KMS-11 (cell line): ENCODE results near the gene YARS2.
A peak's percentile ranks its signal among the peaks of the same experiment; 100 is the strongest.

ENCODE experiments used
- H2AFZ ChIP-seq: fragments of 200-600 bp; sonication (generic); 2 replicates; pipeline ENCODE4 v1.6.1; 2016; ENCODE audit warnings: antibody characterized with exemption, mixed run types, low read depth
- H3K27ac ChIP-seq: fragments of 200-600 bp; sonication (generic); 2 replicates; pipeline ENCODE4 v1.6.1; 2016; ENCODE audit warnings: mild to moderate bottlenecking, mixed run types
- H3K27me3 ChIP-seq: fragments of 200-600 bp; sonication (generic); 2 replicates; pipeline ENCODE4 v1.6.1; 2017; ENCODE audit warnings: mild to moderate bottlenecking, low read depth, mixed run types, moderate library complexity; ENCODE audit not compliant: insufficient read depth
- H3K36me3 ChIP-seq: fragments of 200-600 bp; sonication (generic); 2 replicates; pipeline ENCODE4 v1.6.1; 2017; ENCODE audit warnings: mild to moderate bottlenecking, mixed run types; ENCODE audit not compliant: insufficient read depth
- H3K4me1 ChIP-seq: fragments of 200-600 bp; sonication (generic); 2 replicates; pipeline ENCODE4 v1.6.1; 2016; ENCODE audit warnings: mild to moderate bottlenecking, low read depth, mixed run types; ENCODE audit not compliant: poor library complexity, severe bottlenecking
- H3K4me2 ChIP-seq: fragments of 200-600 bp; sonication (generic); 2 replicates; pipeline ENCODE4 v1.7.0; 2016; ENCODE audit warnings: mild to moderate bottlenecking, mixed run types
- H3K4me3 ChIP-seq: fragments of 200-600 bp; sonication (generic); IDR thresholded peaks from 2 replicates; pipeline ENCODE4 v1.6.1; 2017; ENCODE audit warnings: low read depth, low read length, mixed read lengths; ENCODE audit not compliant: insufficient read depth
- H3K79me2 ChIP-seq: fragments of 200-600 bp; sonication (generic); 2 replicates; pipeline ENCODE4 v1.6.1; 2016; ENCODE audit warnings: low read depth, mixed run types; ENCODE audit not compliant: insufficient read depth
- H3K9ac ChIP-seq: fragments of 200-600 bp; sonication (generic); 2 replicates; pipeline ENCODE4 v1.6.1; 2016; ENCODE audit warnings: mild to moderate bottlenecking, mixed run types
- H4K20me1 ChIP-seq: fragments of 200-600 bp; sonication (generic); 2 replicates; pipeline ENCODE4 v1.6.1; 2016; ENCODE audit warnings: mild to moderate bottlenecking, mixed run types; ENCODE audit not compliant: insufficient read depth
- TF ChIP-seq, protein P1 (sequence below): fragments of 200-600 bp; sonication (generic); conservative IDR thresholded peaks from 2 replicates; pipeline ENCODE4 v1.6.1; 2017; ENCODE audit warnings: low read depth, mild to moderate bottlenecking, antibody characterized with exemption, low read length, moderate library complexity, mixed read lengths

The YARS2 gene

DNA sequence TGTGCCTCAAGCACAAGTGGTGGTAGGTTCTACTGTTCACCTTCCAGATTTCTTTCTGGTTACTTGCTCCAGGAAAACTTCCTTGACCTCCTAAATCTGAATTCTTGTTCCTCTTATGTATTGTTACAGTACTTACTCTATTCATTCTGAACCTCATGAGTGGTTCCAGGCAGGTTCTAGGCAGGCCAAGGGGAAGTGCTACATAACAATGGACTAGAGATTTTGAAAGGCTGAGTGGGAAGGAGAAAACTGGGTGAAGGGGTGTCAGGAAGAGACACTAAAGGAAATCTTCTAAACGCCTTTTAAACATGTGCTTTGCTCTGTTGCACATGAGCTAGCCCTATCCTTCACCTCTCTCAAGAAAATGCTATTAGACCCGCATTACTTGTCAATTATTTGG lies 1.6 kb downstream of the YARS2 start:
- Histone ChIP-seq H3K4me3 (no peak overlapping the region), H3K27ac (no peak overlapping the region; the same call in 1 of the 2 replicates), H2AFZ (no peak overlapping the region), H4K20me1 (no peaks in the 10 kb centered on the region), H3K4me2 (peak overlapping the region; percentile 97), H3K36me3 (no peaks in the 10 kb centered on the region; the same call in 1 of the 2 replicates), H3K4me1 (peaks cover 22% of the 10 kb centered on the region), H3K27me3 (no peaks in the 10 kb centered on the region), H3K79me2 (peaks cover 16% of the 10 kb centered on the region; the same call in 1 of the 2 replicates), H3K9ac (0 out of 2 replicates have a peak overlapping the region, but pooled peaks have one; percentile 96)
- TF ChIP-seq, protein P1, sequence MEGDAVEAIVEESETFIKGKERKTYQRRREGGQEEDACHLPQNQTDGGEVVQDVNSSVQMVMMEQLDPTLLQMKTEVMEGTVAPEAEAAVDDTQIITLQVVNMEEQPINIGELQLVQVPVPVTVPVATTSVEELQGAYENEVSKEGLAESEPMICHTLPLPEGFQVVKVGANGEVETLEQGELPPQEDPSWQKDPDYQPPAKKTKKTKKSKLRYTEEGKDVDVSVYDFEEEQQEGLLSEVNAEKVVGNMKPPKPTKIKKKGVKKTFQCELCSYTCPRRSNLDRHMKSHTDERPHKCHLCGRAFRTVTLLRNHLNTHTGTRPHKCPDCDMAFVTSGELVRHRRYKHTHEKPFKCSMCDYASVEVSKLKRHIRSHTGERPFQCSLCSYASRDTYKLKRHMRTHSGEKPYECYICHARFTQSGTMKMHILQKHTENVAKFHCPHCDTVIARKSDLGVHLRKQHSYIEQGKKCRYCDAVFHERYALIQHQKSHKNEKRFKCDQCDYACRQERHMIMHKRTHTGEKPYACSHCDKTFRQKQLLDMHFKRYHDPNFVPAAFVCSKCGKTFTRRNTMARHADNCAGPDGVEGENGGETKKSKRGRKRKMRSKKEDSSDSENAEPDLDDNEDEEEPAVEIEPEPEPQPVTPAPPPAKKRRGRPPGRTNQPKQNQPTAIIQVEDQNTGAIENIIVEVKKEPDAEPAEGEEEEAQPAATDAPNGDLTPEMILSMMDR = no peak

DNA sequence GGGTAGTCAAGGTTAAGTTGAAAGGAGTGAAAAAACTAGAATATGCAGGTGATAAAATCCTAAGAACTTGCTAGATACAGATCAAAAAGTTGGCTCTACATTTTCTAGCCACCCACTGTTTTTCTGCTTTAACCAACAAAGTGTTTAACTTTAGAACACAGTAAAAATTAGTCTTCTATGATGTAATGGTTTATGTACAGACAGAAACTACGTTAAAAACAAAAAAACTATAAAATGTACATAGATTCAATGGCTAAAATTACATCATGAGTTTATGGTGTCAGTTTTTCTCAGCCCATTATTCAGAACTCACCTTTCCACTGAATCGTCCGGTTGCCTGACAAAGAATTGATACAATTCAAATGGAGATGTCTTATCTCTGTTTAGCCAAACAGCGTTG lies 2.1 kb downstream of the YARS2 start:
- H4K20me1 ChIP-seq = no peaks in the 10 kb centered on the region
- no peak overlapping the region for H3K4me3 ChIP-seq
- no peak overlapping the region for H2AFZ ChIP-seq
- H3K4me1 ChIP-seq = peaks cover 22% of the 10 kb centered on the region
- no peaks in the 10 kb centered on the region; the same call in 1 of the 2 replicates for H3K36me3 ChIP-seq
- no peak overlapping the region for H3K27ac ChIP-seq
- H3K27me3 ChIP-seq = no peaks in the 10 kb centered on the region
- no peak overlapping the region for H3K9ac ChIP-seq
- TF ChIP-seq, protein P1 = no peak
- peak overlapping the region; percentile 97; the same call in 1 of the 2 replicates for H3K4me2 ChIP-seq
- peaks cover 16% of the 10 kb centered on the region; the same call in 1 of the 2 replicates for H3K79me2 ChIP-seq

DNA sequence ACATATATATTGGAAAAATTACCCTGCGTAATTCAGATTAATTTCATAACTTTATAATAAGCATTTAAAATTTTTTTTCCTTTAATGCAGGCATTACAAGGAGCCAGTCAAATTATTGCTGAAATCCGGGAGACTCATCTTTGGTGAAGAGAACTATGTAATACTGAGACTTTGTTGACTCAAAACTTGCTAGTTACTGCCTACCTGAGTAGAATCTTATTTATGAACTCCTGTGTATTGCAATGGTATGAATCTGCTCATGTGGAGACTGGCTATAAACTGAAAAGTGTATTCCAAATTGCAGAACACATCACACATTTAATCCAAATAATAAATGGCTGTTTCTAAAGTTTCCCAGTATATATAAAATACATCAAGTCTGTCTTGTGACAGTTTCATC lies 12.4 kb downstream of the YARS2 start:
- Histone ChIP-seq H4K20me1 (no peaks in the 10 kb centered on the region), H3K4me3 (no peak overlapping the region), H3K27me3 (no peaks in the 10 kb centered on the region), H3K4me1 (no peaks in the 10 kb centered on the region), H3K36me3 (peaks cover 8% of the 10 kb centered on the region; the same call in 1 of the 2 replicates), H2AFZ (no peak overlapping the region), H3K79me2 (no peaks in the 10 kb centered on the region), H3K27ac (no peak overlapping the region), H3K9ac (no peak overlapping the region), H3K4me2 (no peak overlapping the region)
- TF ChIP-seq, protein P1 = no peak

DNA sequence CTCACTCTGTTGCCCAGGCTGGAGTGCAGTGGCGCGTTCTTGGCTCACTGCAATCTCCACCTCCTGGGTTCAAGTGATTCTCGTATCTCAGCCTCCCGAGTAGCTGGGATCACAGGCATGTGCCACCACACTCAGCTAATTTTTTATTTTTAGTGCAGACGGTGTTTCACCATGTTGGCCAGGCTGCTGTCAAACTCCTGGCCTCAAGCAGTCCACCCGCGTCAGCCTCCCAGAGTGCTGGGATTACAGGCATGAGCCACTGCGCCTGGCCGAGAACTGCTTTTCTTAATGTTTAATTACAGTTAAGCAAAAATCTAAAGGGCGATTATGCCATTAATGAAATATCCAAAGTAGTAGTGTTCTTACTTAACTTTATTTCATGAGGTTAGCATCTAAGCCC lies 13.6 kb downstream of the YARS2 start:
- no peaks in the 10 kb centered on the region for H4K20me1 ChIP-seq
- peaks cover 8% of the 10 kb centered on the region; the same call in 1 of the 2 replicates for H3K36me3 ChIP-seq
- no peak overlapping the region for H3K9ac ChIP-seq
- no peak overlapping the region for H2AFZ ChIP-seq
- TF ChIP-seq, protein P1 = no peak
- H3K4me3 ChIP-seq = no peak overlapping the region
- H3K27me3 ChIP-seq = no peaks in the 10 kb centered on the region
- no peaks in the 10 kb centered on the region for H3K79me2 ChIP-seq
- no peak overlapping the region for H3K27ac ChIP-seq
- H3K4me2 ChIP-seq = no peak overlapping the region
- H3K4me1 ChIP-seq = no peaks in the 10 kb centered on the region
